HepG2 (cell line): Measurements from ENCODE around the gene CENPB. TPM values are rescaled to one million over a fixed set of nuclear protein-coding genes. Genes with fewer than 3 reads are reported as not detected.

Experiments used
- ARNT2 ChIP-seq: sonication (generic); formaldehyde crosslinking; IDR thresholded peaks from 2 replicates; pipeline ENCODE4 v1.8.0; 2022; ENCODE audit warnings: mild to moderate bottlenecking, low read depth, missing genetic modification reagents, moderate library complexity
- FOXP1 ChIP-seq, 2 experiments: fragments of 450-650 bp in 1 of 2; IDR thresholded peaks; 2 replicates each; pipeline ENCODE4 v1.6.1; 2017 to 2018; ENCODE audit warnings: antibody characterized with exemption in 1 of 2
- HDAC6 ChIP-seq: fragments of 200-600 bp; sonication (generic); IDR thresholded peaks from 2 replicates; pipeline ENCODE4 v1.7.0; 2017; ENCODE audit warnings: mild to moderate bottlenecking, antibody characterized with exemption, low read length, low read depth
- HMG20A ChIP-seq: IDR thresholded peaks from 2 replicates; pipeline ENCODE4 v1.6.1; 2016; ENCODE audit warnings: borderline replicate concordance
- HNF4A ChIP-seq: sonication (generic); formaldehyde crosslinking; IDR thresholded peaks from 2 replicates; pipeline ENCODE4 v1.4.0; 2020; ENCODE audit warnings: missing genetic modification reagents
- NRL ChIP-seq: sonication (generic); formaldehyde crosslinking; IDR thresholded peaks from 2 replicates; pipeline ENCODE4 v1.5.0; 2020; ENCODE audit warnings: missing genetic modification reagents, mild to moderate bottlenecking, moderate library complexity, borderline replicate concordance
- PHF20 ChIP-seq: sonication (generic); formaldehyde crosslinking; IDR thresholded peaks from 2 replicates; pipeline ENCODE4 v1.5.0; 2020; ENCODE audit warnings: mild to moderate bottlenecking, missing genetic modification reagents
- POLR2G ChIP-seq: fragments of 200-400 bp; formaldehyde crosslinking; IDR thresholded peaks from 2 replicates; pipeline ENCODE4 v1.6.1; 2018; ENCODE audit warnings: mild to moderate bottlenecking, low read depth, low read length, moderate library complexity
- REXO4 ChIP-seq: sonication (generic); formaldehyde crosslinking; IDR thresholded peaks from 2 replicates; pipeline ENCODE4 v1.8.0; 2022; ENCODE audit warnings: missing genetic modification reagents, mild to moderate bottlenecking, borderline replicate concordance
- SMC3 ChIP-seq: IDR thresholded peaks from 2 replicates; pipeline ENCODE4 v1.6.1; 2011; ENCODE audit warnings: low read length, improper control_type of control experiment
- SYNCRIP ChIP-seq: fragments of 200-400 bp; formaldehyde crosslinking; IDR thresholded peaks from 2 replicates; pipeline ENCODE4 v1.6.1; 2018; ENCODE audit warnings: mild to moderate bottlenecking, low read depth, low read length; ENCODE audit not compliant: insufficient read depth
- TAF1 ChIP-seq: sonication (generic); formaldehyde crosslinking; IDR thresholded peaks from 2 replicates; pipeline ENCODE4 v1.4.0; 2020; ENCODE audit warnings: missing genetic modification reagents
- TEAD2 ChIP-seq: sonication (generic); formaldehyde crosslinking; IDR thresholded peaks from 2 replicates; pipeline ENCODE4 v1.9.0; 2021; ENCODE audit warnings: missing genetic modification reagents
- XBP1 ChIP-seq: sonication (generic); formaldehyde crosslinking; IDR thresholded peaks from 2 replicates; pipeline ENCODE4 v1.5.0; 2020; ENCODE audit warnings: missing genetic modification reagents
- ZNF180 ChIP-seq: sonication (generic); formaldehyde crosslinking; IDR thresholded peaks from 2 replicates; pipeline ENCODE4 v1.4.0; 2020; ENCODE audit warnings: low read depth, missing genetic modification reagents, borderline replicate concordance
- ZNF207 ChIP-seq: fragments of 450-650 bp; IDR thresholded peaks from 2 replicates; pipeline ENCODE4 v1.6.1; 2016; ENCODE audit warnings: antibody characterized with exemption, borderline replicate concordance
- ZNF570 ChIP-seq: sonication (generic); formaldehyde crosslinking; IDR thresholded peaks from 2 replicates; pipeline ENCODE4 v1.4.0; 2020; ENCODE audit warnings: mild to moderate bottlenecking, missing genetic modification reagents, borderline replicate concordance
- ZNF674 ChIP-seq: sonication (generic); formaldehyde crosslinking; IDR thresholded peaks from 2 replicates; pipeline ENCODE4 v1.5.0; 2020; ENCODE audit warnings: low read depth, mild to moderate bottlenecking, missing genetic modification reagents
- ZNF710 ChIP-seq: sonication (generic); formaldehyde crosslinking; IDR thresholded peaks from 2 replicates; pipeline ENCODE4 v1.5.0; 2020; ENCODE audit warnings: mild to moderate bottlenecking, missing genetic modification reagents, borderline replicate concordance
- ZNF770 ChIP-seq: sonication (generic); formaldehyde crosslinking; IDR thresholded peaks from 2 replicates; pipeline ENCODE4 v1.5.0; 2020; ENCODE audit warnings: mild to moderate bottlenecking, missing genetic modification reagents
- polyA plus RNA-seq, 8 experiments: library from polyadenylated mRNA; depleted of rRNA in 3 of 8; stranded (reverse) in 7 of 8; unstranded in 1 of 8; fragments of >200 nt; fragmentation: Illumina TruSeq in 4 of 8; extraction: Trizol in 4 of 8; gene quantifications; 2 replicates each; pipeline versions ENCODE4 v1.2.1 to v1.2.3, GENCODE V29; 2011 to 2016; ENCODE audit warnings: low read depth in 4 of 8, missing spikeins in 1 of 8, mixed read lengths in 1 of 8; ENCODE audit not compliant: insufficient read depth in 1 of 8
- total RNA-seq, 5 experiments: library from RNA; depleted of rRNA; stranded (reverse); fragments of >200 nt; fragmentation: Illumina TruSeq; extraction: Trizol; gene quantifications; 2 replicates each; pipeline ENCODE4 v1.2.3, GENCODE V29; 2016; ENCODE audit warnings: low read depth in 1 of 5
- TF ChIP-seq, protein P1 (sequence below): sonication (generic); formaldehyde crosslinking; IDR thresholded peaks from 2 replicates; pipeline ENCODE4 v1.4.0; 2020; ENCODE audit warnings: missing genetic modification reagents
- TF ChIP-seq, protein P2 (sequence below): IDR thresholded peaks from 2 replicates; pipeline ENCODE4 v1.6.1; 2016; ENCODE audit warnings: missing biosample characterization, missing genetic modification reagents, low read depth

Gene CENPB
- total and polyA plus RNA-seq, 2 of the 13 experiments (the other 11 are each of a cell fraction or from before 2014, with no cell fraction given): 10.4 to 54.5 TPM

- TF ChIP-seq ZNF770 (CRISPR knock-in tag) (peak; percentile 50), ZNF674 (CRISPR knock-in tag) (no peak), HDAC6 (no peak), ZNF180 (CRISPR knock-in tag) (no peak), NRL (no peak), FOXP1 (IDR thresholded peaks at IDR 0.05) (no peak), FOXP1 (CRISPR knock-in tag; IDR thresholded peaks at IDR 0.05) (no peak), PHF20 (peak; percentile 24; the same call in 1 of the 2 replicates), XBP1 (CRISPR knock-in tag) (no peak), SMC3 (peak; percentile 54; the same call in 1 of the 2 replicates), REXO4 (no peak), ZNF207 (no peak), TEAD2 (CRISPR knock-in tag) (no peak), HMG20A (no peak), TAF1 (CRISPR knock-in tag) (no peak), ARNT2 (CRISPR knock-in tag) (peak; percentile 93; the same call in 1 of the 2 replicates), ZNF710 (CRISPR knock-in tag) (peak; percentile 17; the same call in 1 of the 2 replicates), ZNF570 (CRISPR knock-in tag) (no peak), SYNCRIP (no peak), POLR2G (peak; percentile 53), HNF4A (no peak)
- TF ChIP-seq, protein P1, sequence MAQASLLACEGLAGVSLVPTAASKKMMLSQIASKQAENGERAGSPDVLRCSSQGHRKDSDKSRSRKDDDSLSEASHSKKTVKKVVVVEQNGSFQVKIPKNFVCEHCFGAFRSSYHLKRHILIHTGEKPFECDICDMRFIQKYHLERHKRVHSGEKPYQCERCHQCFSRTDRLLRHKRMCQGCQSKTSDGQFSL: peak; percentile 77
- TF ChIP-seq, protein P2, sequence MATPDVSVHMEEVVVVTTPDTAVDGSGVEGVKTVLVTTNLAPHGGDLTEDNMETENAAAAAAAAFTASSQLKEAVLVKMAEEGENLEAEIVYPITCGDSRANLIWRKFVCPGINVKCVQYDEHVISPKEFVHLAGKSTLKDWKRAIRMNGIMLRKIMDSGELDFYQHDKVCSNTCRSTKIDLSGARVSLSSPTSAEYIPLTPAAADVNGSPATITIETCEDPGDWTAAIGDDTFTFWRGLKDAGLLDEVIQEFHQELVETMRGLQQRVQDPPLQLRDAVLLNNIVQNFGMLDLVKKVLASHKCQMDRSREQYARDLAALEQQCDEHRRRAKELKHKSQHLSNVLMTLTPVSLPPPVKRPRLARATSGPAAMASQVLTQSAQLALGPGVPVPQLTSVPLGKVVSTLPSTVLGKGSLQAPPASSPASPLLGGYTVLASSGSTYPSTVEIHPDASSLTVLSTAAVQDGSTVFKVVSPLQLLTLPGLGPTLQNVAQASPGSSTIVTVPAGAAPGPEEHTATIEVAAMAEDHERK: 0 out of 2 replicates have a peak, but pooled peaks have one; percentile 31
Measured at GRCh38 chr20:3786665-3787323, at the start of gene CENPB (continued).
